K562 (cell line): ENCODE measurements around the gene MYB. TPM values are rescaled to one million over a fixed set of nuclear protein-coding genes. Genes with fewer than 3 reads are reported as not detected.

Source experiments
- ATAC-seq: fragments of 200-7000 bp; cut with Tn5 transposase; 3 replicates; pipeline ENCODE4 v1.9.1; 2020; ENCODE audit warnings: moderate library complexity
- BruUV-seq: library from RNA; stranded (reverse); fragments of 400-500 nt; replicated peaks from 2 replicates; lab custom pipeline; 2021; lab: Mats Ljungman, UMichigan
- CTCF ChIA-PET: fragments of 300-600 bp; formaldehyde crosslinking; extraction: SDS; loops from one replicate; lab custom pipeline; 2021; ENCODE audit warnings: low intra/inter-chr PET ratio; lab: Yijun Ruan, JAX
- POLR2A ChIA-PET: fragments of 300-600, 350-650 bp; sonication (Branson Sonifier 250); formaldehyde crosslinking; extraction: SDS; loops from one replicate; lab custom pipeline; 2021; ENCODE audit warnings: antibody characterized with exemption, inconsistent platforms; lab: Yijun Ruan, JAX
- DNase-seq, 4 experiments: peaks; one replicate each; pipeline versions ENCODE4 v3.0.0 to v3.0.0-alpha.2; 2011 to 2018; ENCODE audit warnings: low spot score in 3 of 4, mixed read lengths in 3 of 4; ENCODE audit errors: extremely low read depth in 1 of 4
- FAIRE-seq: peaks from 2 replicates; lab custom pipeline; 2011; peaks lifted over from hg19 to GRCh38; lab: Jason Lieb, UNC
- H2AFZ ChIP-seq: 2 replicates; pipeline ENCODE4 v1.6.0; 2011; ENCODE audit warnings: low read depth, low read length, control low read depth, inconsistent platforms
- H3K27ac ChIP-seq: fragments of 200-600 bp; 3 replicates; pipeline ENCODE4 v1.8.0; 2011; ENCODE audit warnings: low read depth, mild to moderate bottlenecking, control low read depth, inconsistent platforms, low read length, moderate library complexity, mixed read lengths; ENCODE audit errors: extremely low read depth
- H3K27me3 ChIP-seq, 2 experiments: fragments of 300-600 bp in 1 of 2; 2 replicates in 1 of 2; 3 replicates in 1 of 2; pipeline versions ENCODE4 v1.6.0 to v1.8.0; 2011; ENCODE audit warnings: inconsistent platforms in 2 of 2, low read length in 2 of 2, mild to moderate bottlenecking in 1 of 2, mixed read lengths in 1 of 2, moderate library complexity in 1 of 2; ENCODE audit not compliant: control insufficient read depth in 2 of 2, insufficient read depth in 2 of 2
- H3K36me3 ChIP-seq: fragments of 300-600 bp; 3 replicates; pipeline ENCODE4 v1.8.0; 2011; ENCODE audit warnings: mild to moderate bottlenecking, low read length, inconsistent platforms; ENCODE audit not compliant: control insufficient read depth, insufficient read depth
- H3K4me1 ChIP-seq, 2 experiments: fragments of 200-600 bp in 1 of 2; replicated peaks in 1 of 2; 2 replicates in 1 of 2; 3 replicates in 1 of 2; pipeline versions ENCODE4 v1.5.1 to v1.8.0; 2011; ENCODE audit warnings: inconsistent platforms in 2 of 2, low read length in 2 of 2, mild to moderate bottlenecking in 1 of 2, mixed read lengths in 1 of 2, moderate library complexity in 1 of 2; ENCODE audit not compliant: control insufficient read depth in 2 of 2, insufficient read depth in 2 of 2
- H3K4me2 ChIP-seq: 2 replicates; pipeline ENCODE4 v1.6.1; 2011; ENCODE audit warnings: low read length, control low read depth, inconsistent platforms, mixed read lengths; ENCODE audit not compliant: insufficient read depth
- H3K4me3 ChIP-seq: fragments of 200-600 bp; sonication (generic), shearing (Covaris generic); 2 replicates; pipeline ENCODE4 v1.5.1; 2016; ENCODE audit warnings: control low read depth, inconsistent platforms
- H3K79me2 ChIP-seq: fragments of 200-600 bp; 3 replicates; pipeline ENCODE4 v1.8.0; 2011; ENCODE audit warnings: low read length, inconsistent platforms; ENCODE audit not compliant: control insufficient read depth, insufficient read depth
- H3K9ac ChIP-seq, 2 experiments: 2 replicates each; pipeline versions ENCODE4 v1.6.0 to v1.6.1; 2011; ENCODE audit warnings: low read depth in 2 of 2, low read length in 2 of 2, control low read depth in 1 of 2, inconsistent platforms in 1 of 2, mild to moderate bottlenecking in 1 of 2, mixed read lengths in 1 of 2; ENCODE audit not compliant: insufficient read depth in 1 of 2
- H3K9me1 ChIP-seq: one replicate; pipeline ENCODE4 v1.6.0; 2011; ENCODE audit warnings: inconsistent platforms, mild to moderate bottlenecking, low read length, moderate library complexity; ENCODE audit not compliant: control insufficient read depth, insufficient read depth
- H3K9me3 ChIP-seq: replicated peaks from 2 replicates; pipeline ENCODE4 v1.5.1; 2011; ENCODE audit warnings: low read depth, low read length, inconsistent platforms; ENCODE audit not compliant: control insufficient read depth, insufficient read depth
- H4K20me1 ChIP-seq: replicated peaks from 2 replicates; pipeline ENCODE4 v1.6.1; 2011; ENCODE audit warnings: low read length, inconsistent platforms, mixed read lengths; ENCODE audit not compliant: control insufficient read depth, insufficient read depth
- GATA2 ChIP-seq: sonication (generic); formaldehyde crosslinking; IDR thresholded peaks from 2 replicates; pipeline ENCODE4 v1.4.0; 2020; ENCODE audit warnings: mild to moderate bottlenecking, missing genetic modification reagents
- NR2C1 ChIP-seq, 2 experiments: fragments of 450-650 bp; IDR thresholded peaks; 2 replicates each; pipeline ENCODE4 v1.6.1; 2017; ENCODE audit warnings: mild to moderate bottlenecking in 2 of 2, antibody characterized with exemption in 1 of 2, inconsistent platforms in 1 of 2, missing compliant biosample characterization in 1 of 2, missing genetic modification characterization in 1 of 2
- PML ChIP-seq: IDR thresholded peaks from 2 replicates; pipeline ENCODE4 v1.6.1; 2012; ENCODE audit warnings: low read length, inconsistent platforms
- RAD51 ChIP-seq: fragments of 450-650 bp; IDR thresholded peaks from 2 replicates; pipeline ENCODE4 v1.7.1; 2016; ENCODE audit warnings: low read depth, mild to moderate bottlenecking, borderline replicate concordance
- WGBS: fragments of 100-300 bp; shearing (Covaris generic); methylation state at CpG from one replicate; pipeline ENCODE4 v1.1.6; 2016; ENCODE audit warnings: low coverage, mixed read lengths; ENCODE audit not compliant: insufficient coverage; ENCODE audit errors: missing lambda C conversion rate; 5-methylcytosine and 5-hydroxymethylcytosine counted together
- in situ Hi-C: fragments of 300-500 bp; cut with MboI; formaldehyde crosslinking; loops from 4 replicates; pipeline ENCODE4 v1.15.0; 2018; ENCODE audit warnings: inconsistent platforms, mixed read lengths
- intact Hi-C: fragments of 100-400 bp; cut with micrococcal nuclease; formaldehyde crosslinking; loops from 2 replicates; pipeline ENCODE4 v1.14.2; 2022
- polyA plus RNA-seq, 8 experiments: library from polyadenylated mRNA; depleted of rRNA in 4 of 8; stranded (reverse) in 5 of 8; unstranded in 3 of 8; fragments of >200 nt; fragmentation: Nextera tagmentation in 2 of 8; fragmentation: Illumina TruSeq in 1 of 8; extraction: Ambion mirVana in 2 of 8; extraction: Trizol in 1 of 8; gene quantifications; 2 replicates each; pipeline versions ENCODE4 v1.2.1 to v1.2.3, GENCODE V29; 2011 to 2014; ENCODE audit warnings: inconsistent platforms in 1 of 8, missing spikeins in 1 of 8
- total RNA-seq, 7 experiments: library from RNA; depleted of rRNA in 6 of 7; stranded (reverse); fragments of >200 nt in 6 of 7; fragmentation: Illumina TruSeq in 2 of 7; extraction: Trizol in 2 of 7; gene quantifications; 2 replicates each; pipeline versions ENCODE4 v1.2.1 to v1.2.3, GENCODE V29; 2011 to 2021; ENCODE audit warnings: low replicate concordance in 1 of 7
- TF ChIP-seq, protein P1 (sequence below): fragments of 450-650 bp; formaldehyde crosslinking; IDR thresholded peaks from 2 replicates; pipeline ENCODE4 v1.4.0; 2020; ENCODE audit warnings: mild to moderate bottlenecking

Gene MYB
- total and polyA plus RNA-seq, 9 of the 15 experiments (the other 6 are each of a cell fraction or from before 2014, with no cell fraction given), result 35.8 to 218 (median 140) TPM

DNA sequence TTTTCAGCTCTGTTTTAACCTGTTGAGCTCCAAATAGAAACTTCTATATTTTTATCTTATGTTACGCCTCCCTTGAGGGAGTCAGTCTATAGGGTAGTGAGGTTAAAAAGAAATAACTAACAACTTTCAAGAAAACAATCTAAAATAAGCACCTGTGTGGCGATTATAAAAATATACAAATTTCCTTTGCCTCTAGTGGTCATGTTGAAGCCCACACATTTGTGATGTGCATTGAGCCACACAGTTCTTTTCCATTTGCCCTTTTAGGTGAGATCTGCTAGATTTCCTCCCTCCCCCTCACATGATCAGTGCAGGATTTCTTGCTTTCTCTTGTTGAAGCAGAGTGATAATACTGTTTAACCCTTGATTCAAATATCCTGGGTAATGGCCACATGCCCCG lies 84.2 kb downstream of the MYB start:
- no peak for FAIRE-seq
- H4K20me1 ChIP-seq, result no peaks in the 10 kb centered on the region
- H3K4me3 ChIP-seq, result no peak overlapping the region
- no peak overlapping the region for H3K4me2 ChIP-seq
- peaks cover 11 to 16% of the 10 kb centered on the region in 2 experiments for H3K4me1 ChIP-seq
- TF ChIP-seq PML (no peak), NR2C1 (IDR thresholded peaks at IDR 0.05) (no peak), NR2C1 (tag; IDR thresholded peaks at IDR 0.05) (no peak), GATA2 (CRISPR knock-in tag) (no peak), RAD51 (no peak)
- TF ChIP-seq, protein P1, sequence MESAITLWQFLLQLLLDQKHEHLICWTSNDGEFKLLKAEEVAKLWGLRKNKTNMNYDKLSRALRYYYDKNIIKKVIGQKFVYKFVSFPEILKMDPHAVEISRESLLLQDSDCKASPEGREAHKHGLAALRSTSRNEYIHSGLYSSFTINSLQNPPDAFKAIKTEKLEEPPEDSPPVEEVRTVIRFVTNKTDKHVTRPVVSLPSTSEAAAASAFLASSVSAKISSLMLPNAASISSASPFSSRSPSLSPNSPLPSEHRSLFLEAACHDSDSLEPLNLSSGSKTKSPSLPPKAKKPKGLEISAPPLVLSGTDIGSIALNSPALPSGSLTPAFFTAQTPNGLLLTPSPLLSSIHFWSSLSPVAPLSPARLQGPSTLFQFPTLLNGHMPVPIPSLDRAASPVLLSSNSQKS (CRISPR knock-in tag), result no peak
- TF ChIP-seq, all 486 proteins: peak for 0
- intact Hi-C loops (no loop called here), in situ Hi-C loops (no loop called here)
- DNase-seq (no peak), ATAC-seq (no peak)
- H3K27me3 ChIP-seq, result no peaks in the 10 kb centered on the region
- H3K27ac ChIP-seq, result no peak overlapping the region
- WGBS, result 93% methylated on average over 3 of the region's 3 CpGs
- POLR2A ChIA-PET, result no interaction called here
- peak overlapping the region; percentile 70; the same call in 1 of the 2 replicates for H2AFZ ChIP-seq
- no peaks in the 10 kb centered on the region for H3K9me1 ChIP-seq
- no peaks in the 10 kb centered on the region for H3K79me2 ChIP-seq
- CTCF ChIA-PET, result no interaction called here
- no peak overlapping the region for H3K9ac ChIP-seq
- no peaks in the 10 kb centered on the region for H3K36me3 ChIP-seq
- no TSS peak for BruUV-seq
- no peaks in the 10 kb centered on the region; the same call in 1 of the 2 replicates for H3K9me3 ChIP-seq
